HG03378 (cell line): ENCODE measurements around the gene PARM1.
"Not testable (repeated sequence)": the region's sequence is repeated elsewhere in the genome, so short reads cannot be mapped to it uniquely, and the experiment has no call there.

Source experiments
- ATAC-seq: cut with Tn5 transposase; IDR thresholded peaks from one replicate; pipeline ENCODE4 v1.9.1; 2021; ENCODE audit warnings: mild to moderate bottlenecking, moderate library complexity; ENCODE audit not compliant: unreplicated experiment

Gene PARM1

DNA sequence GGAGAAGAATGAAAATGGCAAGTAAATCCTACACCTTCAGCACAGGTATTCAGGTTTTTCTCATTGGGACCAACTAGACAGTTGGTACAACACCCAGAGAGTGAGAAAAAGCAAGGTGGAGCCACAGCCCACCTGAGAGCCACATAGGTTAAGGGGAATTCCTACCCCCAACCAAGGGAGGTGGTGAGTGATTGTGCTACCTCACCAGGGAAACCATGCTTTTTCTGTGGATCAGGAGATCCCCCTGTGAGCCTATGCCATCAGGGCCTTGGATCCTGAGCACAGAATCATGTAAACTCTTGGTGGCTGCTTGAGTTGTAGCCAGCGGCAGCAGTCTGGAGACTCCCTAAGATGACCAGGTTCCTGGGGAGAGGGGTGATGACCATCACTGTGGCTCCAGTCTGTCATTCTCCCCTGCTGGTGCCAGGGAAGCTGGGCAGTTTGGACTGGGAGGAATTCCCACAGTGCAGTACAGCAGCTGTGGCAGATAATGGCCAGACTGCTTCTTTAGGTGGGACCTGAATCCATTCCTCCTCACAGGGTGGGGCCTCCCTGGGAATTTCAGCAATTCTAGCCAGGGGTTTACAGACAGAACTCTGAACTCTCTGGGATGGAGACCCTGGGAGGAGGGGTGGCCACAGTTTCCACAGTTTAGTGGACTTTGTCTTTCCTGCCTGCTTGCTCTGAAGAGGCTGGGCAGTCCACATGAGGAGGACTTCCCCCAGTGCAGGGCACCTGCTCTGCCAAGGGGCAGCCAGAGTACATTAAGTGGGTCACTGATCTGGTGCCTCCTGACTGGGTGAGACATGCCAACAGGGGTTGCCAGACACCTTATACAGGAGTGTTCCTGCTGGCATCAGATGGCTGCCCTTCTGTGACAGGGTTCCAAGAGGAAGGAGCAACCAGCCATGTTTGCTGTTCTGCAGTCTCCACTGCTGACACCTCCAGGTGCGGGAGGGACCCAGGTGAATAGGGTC, 43.2 kb downstream of the PARM1 start:
- no peak for ATAC-seq

DNA sequence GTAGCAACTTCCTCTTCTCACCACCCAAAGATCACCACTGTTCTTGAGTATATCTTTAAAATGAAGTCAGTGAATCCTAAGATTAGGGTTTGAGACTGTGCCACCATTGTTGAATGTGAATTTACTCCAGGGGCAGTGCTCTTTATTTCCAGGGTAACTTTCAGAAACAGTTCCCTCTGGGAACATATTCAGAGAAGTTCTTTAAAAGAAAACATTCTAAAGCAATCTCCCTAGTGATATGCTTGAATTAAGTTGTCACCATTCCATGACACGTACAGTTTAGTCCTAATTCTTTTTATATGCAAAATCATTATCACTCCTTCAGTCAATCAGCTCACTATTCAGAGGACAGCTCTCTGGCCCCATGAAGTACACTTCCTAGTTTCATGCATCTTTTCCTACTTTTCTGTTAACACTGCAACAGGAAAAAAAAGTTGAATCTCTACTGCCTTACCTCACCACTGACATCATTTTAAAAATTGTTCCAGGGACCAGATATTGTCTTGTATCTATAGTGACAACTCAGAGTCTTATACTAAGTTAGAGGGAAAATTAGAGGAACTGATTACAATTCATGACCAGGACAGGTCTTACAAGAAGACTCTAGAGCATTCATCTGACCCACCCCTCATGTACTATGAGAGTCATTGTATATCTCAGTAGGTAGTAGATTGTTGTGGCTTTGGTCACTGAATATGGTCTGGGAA, 49.8 kb downstream of the PARM1 start:
- no peak for ATAC-seq

DNA sequence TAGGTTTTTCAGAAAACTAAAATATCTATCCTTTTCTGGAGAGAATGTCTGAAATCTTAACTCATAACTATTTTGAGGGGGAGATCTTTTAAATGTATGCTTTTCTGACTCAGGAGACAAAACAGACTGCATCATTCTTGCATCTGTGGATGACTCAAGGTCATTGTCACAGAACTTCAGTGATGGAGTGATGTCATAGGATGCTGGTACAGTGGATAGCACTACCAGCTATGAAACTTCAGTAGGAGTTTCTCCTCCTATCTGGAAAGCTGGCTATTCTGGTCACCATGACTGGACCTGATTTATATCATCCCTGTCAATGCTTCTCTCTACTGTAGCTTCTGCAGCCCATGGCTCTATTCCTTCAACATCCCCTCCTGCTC, 50.3 kb downstream of the PARM1 start:
- ATAC-seq = no peak

DNA sequence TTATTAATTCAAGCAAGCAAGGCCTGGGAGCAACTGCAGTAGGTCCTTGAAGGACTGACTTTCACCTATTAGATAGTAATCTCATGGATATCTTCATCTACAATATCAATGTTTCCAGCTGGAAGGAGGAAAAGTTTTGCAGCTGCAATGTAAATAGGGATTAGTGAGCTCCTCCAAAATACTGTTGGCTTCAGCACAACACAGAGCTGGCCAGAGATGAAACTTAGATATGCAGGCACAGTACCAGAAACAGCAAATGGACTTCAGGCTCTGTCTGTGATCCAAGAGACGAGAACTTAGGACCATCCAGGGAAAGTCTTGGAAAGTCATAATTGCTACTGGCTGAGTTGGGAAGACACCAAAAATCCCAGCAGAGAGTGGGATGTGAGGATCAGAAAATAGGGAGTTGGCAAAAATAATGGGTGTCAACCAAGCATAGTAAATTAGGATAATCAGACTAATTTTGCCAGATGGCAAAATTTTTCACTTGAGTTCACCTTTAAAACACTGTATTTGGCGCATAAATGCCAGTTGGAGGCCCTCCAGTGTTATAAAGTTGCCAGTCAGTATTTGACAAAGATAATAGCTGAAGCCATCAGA, 57.5 kb downstream of the PARM1 start:
- no peak for ATAC-seq

DNA sequence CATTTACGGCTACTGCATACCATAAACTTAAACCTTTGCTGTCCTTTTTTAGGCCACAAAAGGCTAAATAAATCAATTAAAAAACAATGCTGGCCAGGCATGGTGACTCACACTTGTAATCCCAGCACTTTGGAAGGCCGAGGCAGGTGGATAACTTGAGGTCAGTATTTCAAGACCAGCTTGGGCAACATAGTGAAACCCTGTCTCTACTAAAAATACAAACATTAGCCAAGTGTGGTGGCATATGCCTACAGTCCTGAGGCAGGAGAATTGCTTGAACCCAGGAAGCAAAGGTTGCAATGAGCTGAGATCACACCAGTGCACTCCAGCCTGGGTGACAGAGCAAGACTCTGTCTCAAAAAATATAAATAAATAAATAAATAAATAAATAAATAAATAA, 61.5 kb downstream of the PARM1 start:
- not testable (repeated sequence) for ATAC-seq

DNA sequence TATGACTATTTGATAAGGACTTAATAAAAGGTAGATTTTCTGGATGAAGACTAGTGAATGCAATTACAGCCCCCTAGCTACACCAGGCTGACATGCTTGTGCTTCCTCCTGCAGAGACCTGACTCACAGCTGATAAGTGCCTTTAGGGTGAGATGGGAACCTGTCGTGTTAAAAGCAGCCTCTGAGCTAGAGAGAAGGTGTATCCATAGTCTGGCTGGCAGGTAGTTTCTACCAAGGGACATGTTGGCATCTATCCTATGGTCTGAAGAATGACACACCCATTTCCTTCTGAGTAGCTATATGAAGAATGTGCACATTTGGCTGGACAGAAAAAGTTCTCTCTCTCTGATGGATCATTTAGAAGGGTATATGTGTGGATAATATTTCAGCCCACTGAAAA, 64.1 kb downstream of the PARM1 start:
- ATAC-seq = no peak

DNA sequence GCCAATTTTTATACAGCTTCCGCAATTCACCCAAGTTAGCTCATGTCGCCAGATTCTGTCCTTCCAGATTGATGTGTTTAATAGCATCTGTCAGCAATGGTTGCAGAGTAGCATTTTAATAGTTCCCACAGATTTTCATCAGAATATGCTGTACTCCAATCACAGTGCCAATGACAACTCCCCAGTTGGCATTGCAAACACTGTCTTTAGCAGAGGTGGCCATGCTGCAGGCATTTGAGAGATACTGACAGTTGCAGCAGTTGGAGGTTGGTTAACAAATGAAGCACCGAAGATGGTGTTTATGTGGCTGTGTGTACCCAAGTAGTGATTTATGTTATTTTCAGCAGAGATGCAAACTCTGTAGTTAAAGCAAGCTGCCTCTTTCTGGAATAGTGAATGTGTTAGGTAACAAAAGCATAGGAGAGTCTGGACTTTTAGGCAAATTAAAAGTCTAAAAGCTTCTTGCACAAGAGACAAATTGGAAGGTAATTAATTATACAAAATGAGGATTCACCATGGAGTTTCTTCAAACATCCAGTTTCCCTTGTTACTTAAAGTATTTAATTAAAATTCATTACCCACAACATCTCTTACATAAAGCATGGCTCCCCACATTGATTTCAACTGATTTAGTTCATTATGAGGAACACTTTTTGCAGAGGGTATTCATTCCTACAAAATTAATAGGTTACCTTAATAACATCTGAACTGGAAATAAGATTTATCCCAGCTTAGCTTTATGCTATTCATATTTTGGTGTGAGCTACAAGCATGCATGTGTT, 65.2 kb downstream of the PARM1 start:
- no peak for ATAC-seq

DNA sequence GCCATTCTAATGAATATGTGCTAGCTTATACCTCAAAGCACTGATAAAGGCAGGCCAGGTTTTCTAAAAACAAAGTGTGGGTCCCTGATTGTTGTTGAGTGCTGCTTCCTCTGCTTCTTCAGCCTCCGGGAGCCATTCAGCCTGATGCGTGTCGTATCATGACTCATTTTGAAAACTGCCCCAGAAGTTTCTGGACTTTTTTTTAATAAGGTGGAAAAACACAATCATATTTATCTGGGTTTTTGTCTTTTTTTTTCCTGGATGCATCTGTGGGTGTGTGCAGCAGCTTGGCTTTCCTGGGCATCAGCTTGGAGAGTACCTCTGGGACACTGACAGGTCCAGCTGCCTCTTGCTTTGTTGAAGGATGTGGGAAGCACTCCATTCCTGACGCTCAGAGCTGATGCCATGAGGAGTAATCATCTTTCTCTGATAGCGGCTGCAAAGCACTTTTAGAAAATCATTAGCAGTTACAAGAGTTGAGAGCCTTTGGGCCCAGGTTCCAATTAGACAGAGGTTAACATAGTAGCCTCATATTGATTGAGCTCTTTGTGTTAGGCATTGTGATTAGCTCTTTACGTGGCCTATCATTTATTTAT, 66.9 kb downstream of the PARM1 start:
- ATAC-seq = no peak

DNA sequence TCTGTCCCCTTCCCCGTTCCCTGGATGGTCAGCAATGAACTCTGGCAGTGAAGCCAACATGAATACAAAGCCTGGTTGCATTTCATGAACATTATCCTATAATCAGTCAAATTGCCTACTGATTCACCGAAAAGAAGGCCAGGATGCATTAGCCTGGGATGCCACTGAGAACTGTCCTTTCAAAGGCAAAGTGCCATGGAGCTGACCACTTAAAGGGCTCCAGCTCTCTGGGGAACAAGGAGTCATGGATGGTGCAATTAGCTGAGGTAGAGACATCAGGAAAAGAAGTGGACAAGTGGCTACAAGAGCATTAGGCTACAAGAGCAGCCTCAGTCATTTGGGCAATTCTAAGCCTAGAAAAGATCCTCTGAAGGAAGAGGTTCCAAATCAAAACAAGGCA, 69.0 kb downstream of the PARM1 start:
- no peak for ATAC-seq

DNA sequence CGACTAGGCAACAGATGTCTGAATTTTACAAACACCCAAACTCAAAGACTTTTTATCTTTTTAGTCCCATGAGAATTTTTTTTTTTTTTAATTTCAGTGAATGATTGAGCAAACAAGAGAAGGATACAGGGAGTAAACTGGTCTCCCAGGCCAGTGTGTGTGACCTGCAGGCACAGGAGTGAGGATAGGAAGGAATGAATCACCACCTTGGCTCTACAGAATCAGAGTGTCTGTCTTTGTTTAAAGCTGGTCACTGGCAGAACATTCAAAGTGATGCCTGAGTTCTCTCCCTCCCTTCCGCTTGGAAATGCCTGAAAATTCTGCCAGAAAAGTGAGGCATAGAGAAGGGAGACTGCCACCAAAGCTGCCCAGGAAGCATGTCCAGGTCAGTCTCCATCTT, 69.5 kb downstream of the PARM1 start:
- no peak for ATAC-seq

DNA sequence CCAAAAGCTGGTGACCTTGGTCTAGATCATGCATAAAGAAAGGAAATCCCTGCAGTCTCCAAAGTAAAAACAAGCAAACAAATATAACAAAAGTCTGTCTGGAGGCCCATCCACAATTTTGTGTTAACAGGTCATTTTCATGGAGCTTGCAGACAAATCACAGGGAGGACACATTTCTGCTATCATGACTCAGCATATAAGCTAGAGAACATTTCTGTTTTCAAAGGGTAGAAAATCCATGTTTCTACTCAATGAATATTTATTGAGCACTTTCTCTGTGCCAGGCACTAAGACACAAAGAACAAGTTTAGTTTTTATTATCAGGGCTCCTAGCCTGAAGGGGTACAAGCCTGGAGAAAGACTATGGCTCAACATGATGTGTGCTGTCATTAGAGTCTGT, 71.1 kb downstream of the PARM1 start:
- ATAC-seq = no peak

DNA sequence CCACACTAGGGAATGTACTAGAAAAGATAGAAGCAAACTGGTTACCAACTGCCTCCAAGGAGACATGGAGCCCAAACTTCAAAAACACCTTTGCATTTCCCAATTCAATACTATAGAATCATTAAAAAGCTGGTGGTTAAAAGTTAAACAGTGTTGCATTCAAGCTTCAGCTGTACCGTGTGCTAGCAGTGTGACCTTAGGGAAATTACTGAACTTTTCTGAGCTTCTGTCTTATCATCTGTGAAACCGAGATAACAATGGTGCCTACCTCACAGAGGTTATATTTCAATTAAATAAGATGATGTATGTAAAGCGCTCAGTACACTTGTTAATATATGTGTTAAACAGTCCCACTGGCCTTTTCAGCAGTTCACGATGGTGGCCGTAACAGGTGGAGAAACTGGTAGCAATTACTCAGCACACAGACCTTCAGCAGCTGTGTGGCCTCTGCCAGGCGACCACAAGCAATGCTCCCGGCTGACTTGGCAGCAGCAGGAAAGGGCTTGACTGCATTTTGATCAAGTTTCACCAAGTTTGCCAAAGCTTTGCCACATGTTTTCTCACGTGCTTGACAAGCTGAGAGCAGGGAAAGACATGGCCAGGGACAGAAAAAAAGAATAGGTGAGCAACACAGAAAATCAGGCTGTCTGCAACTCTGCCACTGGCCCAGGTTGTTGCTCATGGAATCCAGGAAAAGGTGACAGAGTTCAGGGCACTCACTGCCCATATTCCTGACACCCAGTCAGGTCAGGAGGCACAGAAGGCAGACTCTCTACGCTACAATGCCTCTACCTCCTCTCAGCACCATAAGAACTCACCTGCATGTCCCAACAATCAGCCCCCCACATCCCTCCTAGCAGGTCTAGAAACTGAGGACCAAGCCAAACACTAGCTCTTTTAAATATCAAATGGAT, 72.1 kb downstream of the PARM1 start:
- ATAC-seq = no peak

DNA sequence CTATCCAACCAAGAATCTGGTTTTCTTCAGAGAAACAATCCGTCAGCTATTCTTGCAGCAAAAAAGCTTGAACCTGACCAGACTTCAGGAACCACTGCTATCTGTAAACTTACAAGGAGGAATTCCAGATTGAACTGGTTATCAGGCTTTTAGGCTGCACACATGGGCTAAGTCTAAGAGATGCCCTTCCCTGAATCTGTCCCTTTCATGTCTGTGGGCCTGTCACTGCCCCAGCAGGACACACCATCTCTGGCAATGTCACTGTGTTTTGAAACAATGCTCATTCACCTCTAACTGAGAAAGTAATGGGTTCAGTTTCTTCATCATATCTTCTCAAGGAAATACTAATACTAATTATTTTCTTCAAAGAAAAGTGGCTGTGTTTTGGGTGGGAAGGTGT, 72.8 kb downstream of the PARM1 start:
- ATAC-seq = no peak

DNA sequence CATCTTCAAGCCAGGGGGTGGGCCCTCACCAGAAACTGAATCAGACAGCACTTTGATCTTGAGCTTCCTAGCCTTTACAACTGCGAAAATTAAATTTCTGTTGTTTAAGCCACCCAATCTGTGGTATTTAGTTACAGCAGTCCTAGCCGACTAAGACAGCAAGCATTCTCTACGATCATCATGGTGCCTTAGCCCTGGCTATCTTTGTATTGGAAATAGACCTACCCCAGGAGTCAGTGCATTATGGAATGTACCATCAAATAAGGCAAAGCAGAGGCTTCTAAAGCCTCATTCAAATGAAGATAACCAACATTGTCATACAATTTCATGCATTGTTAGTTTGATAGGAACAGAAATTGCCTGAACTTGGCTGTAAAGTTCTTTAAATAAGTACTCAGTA, 75.0 kb downstream of the PARM1 start:
- ATAC-seq = no peak

DNA sequence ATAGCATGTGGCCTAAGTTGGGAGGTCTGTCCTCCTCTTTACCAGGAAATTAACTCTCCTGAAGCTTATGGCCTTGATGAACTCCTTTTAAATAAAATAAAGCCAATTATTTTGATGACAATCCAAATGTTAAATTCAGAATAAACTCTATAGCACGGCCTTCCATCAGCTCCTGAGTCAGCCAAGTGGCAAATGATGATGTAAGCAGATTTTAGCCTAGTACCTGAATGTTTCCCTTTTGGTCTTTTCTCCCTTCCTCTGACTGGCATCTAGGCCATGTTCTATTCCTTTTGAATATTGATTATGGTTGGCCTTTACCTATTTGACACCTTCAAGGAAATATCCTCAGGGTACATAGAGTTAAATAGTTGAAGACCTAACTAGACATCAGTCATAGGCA, 76.2 kb downstream of the PARM1 start:
- ATAC-seq = no peak

DNA sequence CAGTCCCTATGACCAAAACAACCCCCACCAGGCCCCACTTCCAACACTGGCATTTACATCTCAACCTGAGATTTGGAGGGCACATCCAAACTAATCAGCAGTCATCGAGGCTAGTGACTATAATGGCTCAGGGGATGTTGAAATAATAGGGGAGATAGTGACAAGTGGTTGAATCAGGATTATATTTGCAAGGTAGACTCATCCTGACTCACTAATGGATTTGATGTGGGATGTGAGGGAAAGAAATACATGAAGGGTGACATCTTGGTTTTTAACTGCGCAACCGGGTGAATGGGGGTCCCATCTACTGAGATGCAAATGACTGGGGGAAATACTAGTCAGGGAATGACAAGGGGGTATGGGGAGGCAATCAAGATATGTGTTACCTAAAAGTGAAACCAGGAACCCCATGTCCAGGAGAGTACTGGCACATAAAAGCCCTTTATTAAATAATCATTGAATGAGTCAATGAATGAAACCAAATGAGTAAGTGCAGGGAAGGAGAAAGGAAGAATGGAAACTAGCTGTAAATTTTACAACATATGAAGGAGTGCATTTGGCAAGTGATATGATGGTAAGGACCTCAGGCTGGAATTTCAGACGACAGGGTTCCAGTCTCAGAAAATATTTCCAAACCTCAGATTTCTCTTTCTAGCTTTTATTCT, 78.3 kb downstream of the PARM1 start:
- no peak for ATAC-seq

DNA sequence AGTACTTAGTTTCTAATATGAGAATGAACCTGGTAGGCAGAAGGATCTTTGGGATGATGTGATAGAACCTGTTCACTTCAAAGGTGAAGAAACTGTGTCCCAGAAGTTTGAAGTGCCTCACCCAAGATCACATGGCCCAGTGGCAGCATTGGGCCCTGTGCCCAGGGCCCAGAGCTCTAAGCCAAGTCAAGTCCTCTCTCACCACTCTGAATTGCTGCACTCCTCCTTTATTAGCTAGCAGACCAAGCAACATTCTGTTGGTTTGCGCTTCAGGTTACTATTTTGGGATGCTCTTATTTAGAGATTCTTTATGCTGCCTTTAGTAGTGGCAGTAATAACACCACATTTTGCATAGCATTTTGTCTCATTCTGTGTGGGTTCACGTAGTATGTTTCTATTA, 82.7 kb downstream of the PARM1 start:
- ATAC-seq = no peak

DNA sequence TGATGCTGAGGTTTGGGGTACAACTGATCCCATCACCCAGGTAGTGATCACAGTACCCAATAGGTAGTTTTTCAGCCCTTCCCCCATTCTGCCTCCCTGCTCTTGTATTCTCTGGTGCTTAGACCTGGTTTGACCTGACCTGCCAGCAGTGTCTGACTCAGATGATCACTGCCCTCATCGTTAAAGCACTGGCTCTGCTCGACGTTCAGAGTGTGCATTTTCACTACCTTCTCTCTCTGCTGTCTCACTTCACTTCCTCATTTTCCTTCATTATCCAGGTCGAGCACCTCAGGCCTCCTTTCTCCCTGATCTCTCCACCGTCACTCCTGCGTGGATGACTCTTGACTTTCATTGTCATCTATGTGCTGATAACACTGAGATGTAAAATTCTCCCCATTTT, 83.6 kb downstream of the PARM1 start:
- ATAC-seq = no peak

DNA sequence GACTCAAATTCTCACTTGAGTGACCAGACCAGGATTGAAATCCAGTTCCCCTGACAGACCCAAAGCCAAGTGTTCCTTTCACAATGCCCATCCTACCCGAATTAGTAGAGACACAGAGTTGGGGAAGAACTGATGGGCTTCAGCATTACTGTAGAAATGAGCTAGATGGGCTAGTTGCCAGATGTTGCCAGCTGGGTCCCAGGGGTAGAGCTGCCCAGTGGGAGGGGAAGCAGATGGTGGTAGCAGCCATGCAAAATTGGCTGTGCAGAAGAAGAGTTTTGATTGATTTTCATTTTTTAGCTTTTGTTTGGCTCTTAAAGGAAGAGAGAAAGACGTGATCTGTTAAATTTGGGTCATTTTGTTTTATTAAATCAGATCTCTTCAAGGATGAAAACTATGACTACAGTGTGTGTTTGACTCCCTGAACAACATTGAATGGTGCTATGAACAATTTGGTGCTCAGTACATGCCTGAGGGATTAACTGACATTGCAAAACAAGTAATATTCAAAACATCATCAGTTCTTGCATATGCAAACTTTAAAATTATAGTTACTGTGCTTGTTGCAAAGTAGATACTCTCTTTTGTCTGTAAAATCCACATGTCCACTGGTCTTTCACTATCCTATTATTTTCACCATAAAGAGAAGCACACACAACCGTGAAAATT, 86.0 kb downstream of the PARM1 start:
- ATAC-seq = no peak
